NK-92 treated with Interleukin-12 subunit alpha and Interleukin-12 subunit beta, amount 100 ng/mL, for 24 hours (cell line): Measurements from ENCODE around the gene ZNF664.

Experiments used
- DNase-seq: peaks from one replicate; lab custom pipeline; 2025; lab: John Stamatoyannopoulos, UW

The ZNF664 gene

GRCh38 chr12:123958876-123959275 lies 14.1 kb upstream of the ZNF664 start:
- DNase-seq: no peak

- DNase-seq: no peak
These were observed 12.8 kb upstream of the ZNF664 start for GRCh38 chr12:123960029-123960735.

- DNase-seq: no peak
These were observed 12.2 kb upstream of the ZNF664 start for GRCh38 chr12:123960856-123961255.

GRCh38 chr12:123961585-123962345 lies 11.2 kb upstream of the ZNF664 start:
- DNase-seq: no peak

- no peak for DNase-seq
These were observed 10.5 kb upstream of the ZNF664 start for GRCh38 chr12:123962513-123962912.

GRCh38 chr12:123963821-123964220 lies 9.2 kb upstream of the ZNF664 start:
- no peak for DNase-seq

- no peak for DNase-seq
These were observed 7.6 kb upstream of the ZNF664 start for GRCh38 chr12:123965382-123965781.

GRCh38 chr12:123966596-123966995 lies 6.4 kb upstream of the ZNF664 start:
- DNase-seq: no peak

- no peak for DNase-seq
These were observed 5.9 kb upstream of the ZNF664 start for GRCh38 chr12:123967121-123967586.

GRCh38 chr12:123971449-123971769 lies 1.6 kb upstream of the ZNF664 start:
- DNase-seq: no peak

GRCh38 chr12:123971770-123972456 lies 1.1 kb upstream of the ZNF664 start:
- no peak for DNase-seq

GRCh38 chr12:123973552-123974341 lies 732 bp downstream of the ZNF664 start:
- no peak for DNase-seq

- DNase-seq: no peak
These were observed 3.3 kb downstream of the ZNF664 start for GRCh38 chr12:123976227-123976826.

GRCh38 chr12:123979566-123979965 lies 6.6 kb downstream of the ZNF664 start:
- no peak for DNase-seq

GRCh38 chr12:123982269-123982668 lies 9.3 kb downstream of the ZNF664 start:
- DNase-seq: no peak

GRCh38 chr12:123983822-123984485 lies 10.9 kb downstream of the ZNF664 start:
- DNase-seq: no peak

GRCh38 chr12:123984903-123985302 lies 11.9 kb downstream of the ZNF664 start:
- no peak for DNase-seq

- DNase-seq: no peak
These were observed 13.5 kb downstream of the ZNF664 start for GRCh38 chr12:123986374-123986965.

- no peak for DNase-seq
These were observed 14.0 kb downstream of the ZNF664 start for GRCh38 chr12:123987022-123987421.

- no peak for DNase-seq
These were observed 16.2 kb downstream of the ZNF664 start for GRCh38 chr12:123989168-123989567.

GRCh38 chr12:123989753-123990152 lies 16.7 kb downstream of the ZNF664 start:
- no peak for DNase-seq
